PC-3 (cell line): ENCODE data around the gene DNAL1.

ENCODE experiments used
- CTCF ChIP-seq: fragments of 300-600 bp; sonication (generic); conservative IDR thresholded peaks from 2 replicates; pipeline ENCODE4 v1.5.1; 2017; ENCODE audit warnings: antibody characterized with exemption, low read depth, mild to moderate bottlenecking, low read length
- EZH2phosphoT487 ChIP-seq: fragments of 300-600 bp; sonication (generic); IDR thresholded peaks from 2 replicates; pipeline ENCODE4 v1.6.1; 2018; ENCODE audit warnings: mild to moderate bottlenecking, antibody characterized with exemption, low read length, borderline replicate concordance

DNA sequence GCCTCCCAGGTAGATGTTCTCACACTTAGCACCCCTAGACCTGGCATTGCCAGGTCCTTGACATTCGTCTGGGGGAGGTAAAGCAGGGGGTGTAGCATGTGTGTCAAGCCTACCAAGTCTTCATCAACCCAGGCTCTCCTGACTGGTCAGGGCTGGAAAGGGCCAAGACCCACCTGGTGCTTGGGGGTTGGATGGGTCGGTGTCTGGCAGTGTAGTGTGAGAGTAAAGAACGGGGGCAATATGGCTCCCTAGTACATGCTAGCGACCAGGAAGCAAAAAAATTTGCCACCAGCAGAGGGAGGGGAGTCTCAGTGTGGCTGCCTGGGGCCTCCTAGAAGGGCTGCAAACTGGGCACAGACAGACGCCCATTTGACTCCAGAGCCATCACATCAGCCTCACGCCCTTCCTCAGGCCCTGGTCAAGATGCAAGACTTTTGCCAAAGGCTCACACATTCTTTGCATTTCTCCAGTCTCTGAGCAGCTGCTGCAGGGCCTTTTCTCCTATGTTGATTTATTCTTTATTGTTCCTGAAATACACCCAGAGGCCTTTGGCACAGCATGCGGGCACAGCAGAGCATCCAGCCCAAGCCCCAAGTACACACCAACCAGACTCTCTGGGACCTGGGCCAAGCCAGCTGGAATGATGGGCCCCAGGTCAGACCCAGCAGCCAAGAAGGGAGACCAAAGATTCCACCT, 107.7 kb downstream of the DNAL1 start:
- TF ChIP-seq EZH2phosphoT487 = no peak
- TF ChIP-seq CTCF = no peak; the same call in 1 of the 2 replicates
